Osteocyte (in vitro differentiated cells): ENCODE data around the gene ZDHHC14. TPM values are rescaled to one million over a fixed set of nuclear protein-coding genes. Genes with fewer than 3 reads are reported as not detected.
"Not testable (repeated sequence)": the region's sequence is repeated elsewhere in the genome, so short reads cannot be mapped to it uniquely, and the experiment has no call there.

Experiments
- DNase-seq: peaks from one replicate; pipeline ENCODE4 v3.0.0; 2021; ENCODE audit warnings: mixed read lengths; ENCODE audit not compliant: unreplicated experiment; ENCODE audit errors: extremely low spot score
- H3K27ac Mint-ChIP-seq: one replicate; pipeline ENCODE4 v1.8.0; 2021; ENCODE audit warnings: mild to moderate bottlenecking, mixed read lengths; ENCODE audit not compliant: unreplicated experiment
- H3K27me3 Mint-ChIP-seq: one replicate; pipeline ENCODE4 v1.8.0; 2021; ENCODE audit warnings: mixed read lengths; ENCODE audit not compliant: unreplicated experiment
- H3K36me3 Mint-ChIP-seq: one replicate; pipeline ENCODE4 v1.8.0; 2021; ENCODE audit warnings: mixed read lengths; ENCODE audit not compliant: unreplicated experiment
- H3K4me1 Mint-ChIP-seq: one replicate; pipeline ENCODE4 v1.8.0; 2021; ENCODE audit warnings: mixed read lengths; ENCODE audit not compliant: unreplicated experiment
- H3K4me3 Mint-ChIP-seq: one replicate; pipeline ENCODE4 v1.8.0; 2021; ENCODE audit warnings: mild to moderate bottlenecking, moderate library complexity, mixed read lengths; ENCODE audit not compliant: unreplicated experiment
- H3K9me3 Mint-ChIP-seq: one replicate; pipeline ENCODE4 v1.8.0; 2021; ENCODE audit warnings: mixed read lengths; ENCODE audit not compliant: unreplicated experiment
- total RNA-seq: library from RNA; stranded (reverse); gene quantifications from 2 replicates; pipeline ENCODE4 v1.2.1, GENCODE V29; 2021
- TF ChIP-seq, protein P1 (sequence below): fragments of 200-600 bp; sonication (generic); IDR thresholded peaks from 2 replicates; pipeline ENCODE4 v1.5.0; 2021; ENCODE audit warnings: antibody characterized with exemption, mild to moderate bottlenecking, moderate library complexity

The ZDHHC14 gene
- total RNA-seq, 1 donor from 2014 or later: 9.1 TPM

DNA sequence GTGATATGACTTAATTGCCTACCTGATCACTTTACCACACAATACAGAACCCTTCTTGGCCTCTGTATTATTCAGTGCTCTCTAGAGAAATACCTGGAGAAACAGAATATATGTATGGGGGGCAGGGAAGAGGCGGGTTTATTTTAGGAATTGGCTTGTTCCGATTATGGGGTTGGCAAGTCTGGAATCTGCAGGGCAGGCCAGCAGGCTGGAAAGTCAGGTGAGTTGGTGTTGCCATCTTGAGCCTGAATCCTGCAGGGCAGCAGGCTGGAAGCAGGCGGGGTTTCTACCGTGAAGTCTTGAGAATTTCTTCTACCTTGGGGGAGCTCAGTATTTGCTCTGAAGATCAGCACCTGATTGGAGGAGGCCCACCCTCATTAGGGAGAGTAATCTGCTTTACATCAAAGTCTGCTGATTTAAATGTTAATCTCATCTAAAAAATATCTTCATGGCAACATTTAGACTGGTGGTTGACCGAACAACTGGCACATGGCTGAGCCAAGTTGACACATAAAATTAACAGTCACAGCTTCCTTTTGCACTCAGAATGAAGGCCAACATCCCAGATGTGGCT, 193.9 kb downstream of the ZDHHC14 start:
- DNase-seq: peak; percentile 69
- H3K9me3 Mint-ChIP-seq: peaks cover 5% of the 10 kb centered on the region
- H3K4me3 Mint-ChIP-seq: no peak overlapping the region
- H3K4me1 Mint-ChIP-seq: no peaks in the 10 kb centered on the region
- H3K27ac Mint-ChIP-seq: no peak overlapping the region
- H3K36me3 Mint-ChIP-seq: peaks cover 1% of the 10 kb centered on the region
- TF ChIP-seq, protein P1, sequence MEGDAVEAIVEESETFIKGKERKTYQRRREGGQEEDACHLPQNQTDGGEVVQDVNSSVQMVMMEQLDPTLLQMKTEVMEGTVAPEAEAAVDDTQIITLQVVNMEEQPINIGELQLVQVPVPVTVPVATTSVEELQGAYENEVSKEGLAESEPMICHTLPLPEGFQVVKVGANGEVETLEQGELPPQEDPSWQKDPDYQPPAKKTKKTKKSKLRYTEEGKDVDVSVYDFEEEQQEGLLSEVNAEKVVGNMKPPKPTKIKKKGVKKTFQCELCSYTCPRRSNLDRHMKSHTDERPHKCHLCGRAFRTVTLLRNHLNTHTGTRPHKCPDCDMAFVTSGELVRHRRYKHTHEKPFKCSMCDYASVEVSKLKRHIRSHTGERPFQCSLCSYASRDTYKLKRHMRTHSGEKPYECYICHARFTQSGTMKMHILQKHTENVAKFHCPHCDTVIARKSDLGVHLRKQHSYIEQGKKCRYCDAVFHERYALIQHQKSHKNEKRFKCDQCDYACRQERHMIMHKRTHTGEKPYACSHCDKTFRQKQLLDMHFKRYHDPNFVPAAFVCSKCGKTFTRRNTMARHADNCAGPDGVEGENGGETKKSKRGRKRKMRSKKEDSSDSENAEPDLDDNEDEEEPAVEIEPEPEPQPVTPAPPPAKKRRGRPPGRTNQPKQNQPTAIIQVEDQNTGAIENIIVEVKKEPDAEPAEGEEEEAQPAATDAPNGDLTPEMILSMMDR: no peak
- H3K27me3 Mint-ChIP-seq: no peaks in the 10 kb centered on the region

DNA sequence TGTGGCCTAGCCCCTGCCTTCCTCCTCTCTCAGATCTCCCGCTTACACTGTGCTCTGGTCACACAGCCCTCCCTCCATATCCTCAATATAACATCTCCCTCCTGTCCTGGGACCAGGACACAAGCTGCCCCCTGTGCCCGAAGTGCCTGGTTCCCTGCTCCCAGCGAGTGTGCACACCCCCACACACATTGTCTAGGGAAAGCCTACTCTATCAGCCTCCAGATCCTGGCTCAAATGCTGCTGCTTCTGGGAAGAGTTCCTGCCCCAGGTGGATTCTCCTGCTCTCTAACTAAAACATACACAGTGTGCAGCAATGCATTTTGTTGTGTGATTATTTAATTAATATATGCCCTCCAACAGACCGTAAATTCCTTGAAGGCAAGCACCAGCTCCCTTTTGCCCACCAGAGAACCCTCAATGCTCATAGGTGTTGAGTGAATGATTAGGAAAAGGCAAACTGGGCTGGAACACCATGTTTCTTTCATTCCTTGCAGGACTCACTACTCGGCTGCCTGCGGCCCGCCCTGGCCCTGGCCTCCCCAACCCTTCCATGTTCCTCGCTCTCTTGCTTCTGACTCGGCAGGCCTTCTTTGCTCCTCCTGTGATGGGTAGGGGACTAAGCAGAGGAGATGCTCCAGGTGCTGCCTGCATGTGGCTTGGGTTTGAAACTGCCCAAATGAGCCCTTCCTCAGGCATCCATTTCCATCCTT, 194.6 kb downstream of the ZDHHC14 start:
- Mint-ChIP-seq H3K27ac (no peak overlapping the region), H3K4me3 (no peak overlapping the region), H3K36me3 (peaks cover 1% of the 10 kb centered on the region), H3K9me3 (peaks cover 5% of the 10 kb centered on the region), H3K4me1 (no peaks in the 10 kb centered on the region), H3K27me3 (peaks cover 1% of the 10 kb centered on the region)
- TF ChIP-seq, protein P1: no peak
- peak; percentile 53 for DNase-seq

DNA sequence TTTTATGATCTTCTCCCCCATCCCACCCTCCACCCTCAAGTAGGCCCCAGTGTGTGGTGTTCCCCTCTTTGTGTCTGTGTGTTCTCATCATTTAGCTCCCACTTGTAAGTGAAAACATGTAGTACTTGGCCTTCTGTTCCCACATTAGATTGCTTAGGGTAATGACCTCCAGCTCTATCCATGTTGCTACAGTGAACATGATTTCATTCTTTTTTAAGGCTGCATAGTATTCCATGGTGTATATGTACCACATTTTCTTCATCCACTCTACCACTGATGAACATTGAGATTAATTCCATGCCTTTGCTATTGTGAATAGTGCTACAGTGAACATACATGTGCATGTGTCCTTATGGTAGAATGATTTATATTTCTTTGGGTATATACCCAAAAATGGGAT, 196.0 kb downstream of the ZDHHC14 start:
- H3K4me3 Mint-ChIP-seq, H3K27ac Mint-ChIP-seq, DNase-seq, H3K27me3 Mint-ChIP-seq, H3K4me1 Mint-ChIP-seq, H3K36me3 Mint-ChIP-seq, H3K9me3 Mint-ChIP-seq: not testable (repeated sequence)

DNA sequence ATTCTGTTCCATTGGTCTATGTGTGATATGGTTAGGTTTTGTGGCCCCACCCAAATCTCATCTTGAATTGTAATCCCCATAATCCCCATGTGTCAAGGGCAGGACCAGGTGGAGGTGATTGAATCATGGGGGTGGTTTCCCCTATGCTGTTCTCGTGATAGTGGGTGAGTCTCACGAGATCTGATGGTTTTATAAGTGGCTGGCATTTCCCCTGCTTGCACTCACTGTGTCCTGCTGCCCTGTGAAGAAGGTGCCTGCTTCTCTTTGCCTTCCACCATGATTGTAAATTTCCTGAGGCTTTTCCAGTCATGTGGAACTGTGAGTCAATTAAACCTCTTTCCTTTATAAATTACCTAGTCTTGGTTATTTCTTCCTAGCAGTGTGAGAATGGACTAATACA, 197.5 kb downstream of the ZDHHC14 start:
- H3K27ac Mint-ChIP-seq, H3K27me3 Mint-ChIP-seq, DNase-seq, H3K4me1 Mint-ChIP-seq, H3K4me3 Mint-ChIP-seq, H3K36me3 Mint-ChIP-seq: not testable (repeated sequence)
- H3K9me3 Mint-ChIP-seq: peaks cover 12% of the 10 kb centered on the region

DNA sequence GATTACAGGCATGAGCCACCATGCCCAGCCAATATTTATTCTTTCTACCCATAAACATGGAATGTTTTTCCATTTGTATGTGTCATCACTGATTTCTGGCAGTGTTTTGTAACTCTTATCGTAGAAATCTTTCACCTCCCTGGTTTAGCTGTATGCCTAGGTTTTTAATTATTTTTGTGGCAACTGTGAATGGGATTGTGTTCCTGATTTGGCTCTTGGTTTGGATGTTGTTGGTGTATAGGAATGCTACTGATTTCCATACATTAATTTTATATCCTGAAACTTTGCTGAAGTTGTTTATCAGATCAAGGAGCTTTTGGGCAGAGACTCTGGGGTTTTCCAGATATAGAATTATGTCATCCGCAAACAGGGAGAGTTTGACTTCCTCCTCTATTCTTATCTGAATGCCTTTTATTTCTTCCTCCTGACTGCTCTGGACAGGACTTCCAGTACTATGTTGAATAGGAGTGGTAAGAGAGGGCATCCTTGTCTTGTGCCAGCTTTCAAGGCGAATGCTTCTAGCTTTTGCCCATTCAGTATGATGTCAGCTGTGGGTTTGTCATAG, 198.6 kb downstream of the ZDHHC14 start:
- TF ChIP-seq, protein P1: no peak
- Mint-ChIP-seq H3K4me1 (no peaks in the 10 kb centered on the region), H3K4me3 (no peak overlapping the region), H3K27me3 (peaks cover 1% of the 10 kb centered on the region), H3K9me3 (peaks cover 12% of the 10 kb centered on the region), H3K36me3 (peaks cover 4% of the 10 kb centered on the region), H3K27ac (no peak overlapping the region)
- DNase-seq: no peak

DNA sequence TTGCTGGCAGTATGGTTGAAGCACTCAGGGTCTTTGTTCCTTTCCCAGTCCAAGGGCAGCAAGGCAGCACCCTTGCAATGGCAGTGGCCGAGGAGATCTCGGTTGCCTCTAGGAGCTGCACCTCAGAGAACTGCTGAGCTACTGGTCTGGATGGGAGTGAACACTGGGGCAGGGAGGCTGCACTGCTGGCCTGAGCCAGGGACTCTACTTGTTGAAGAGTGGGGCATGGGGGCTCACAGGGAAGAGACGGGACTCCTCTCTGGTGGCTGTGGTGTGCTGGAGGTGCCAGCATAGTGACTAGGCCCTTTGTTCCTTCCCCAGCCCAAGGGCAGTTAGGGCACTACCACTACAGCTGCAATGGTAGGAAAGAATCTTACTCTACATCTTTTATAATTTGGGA, 203.0 kb downstream of the ZDHHC14 start:
- DNase-seq: peak; percentile 48
- Mint-ChIP-seq H3K36me3 (peaks cover 3% of the 10 kb centered on the region), H3K4me3 (no peak overlapping the region), H3K27me3 (peaks cover 1% of the 10 kb centered on the region), H3K27ac (no peak overlapping the region), H3K4me1 (peaks cover 5% of the 10 kb centered on the region), H3K9me3 (peaks cover 7% of the 10 kb centered on the region)
- TF ChIP-seq, protein P1: no peak
